HepG2 (cell line): Measurements from ENCODE around the gene LRBA.

Source experiments
- ESRRA ChIP-seq: sonication (generic); formaldehyde crosslinking; IDR thresholded peaks from 2 replicates; pipeline ENCODE4 v1.5.1; 2020; ENCODE audit warnings: mild to moderate bottlenecking, low read depth, missing genetic modification reagents
- TCF7L2 ChIP-seq: IDR thresholded peaks from 2 replicates; pipeline ENCODE4 v1.6.1; 2011; ENCODE audit warnings: mild to moderate bottlenecking, low read depth, low read length, moderate library complexity
- YY1 ChIP-seq: IDR thresholded peaks from 2 replicates; pipeline ENCODE4 v1.6.1; 2011; ENCODE audit warnings: low read length, low read depth, moderate library complexity, mild to moderate bottlenecking; ENCODE audit not compliant: insufficient read depth, insufficient replicate concordance
- ZBTB20 ChIP-seq: sonication (generic); formaldehyde crosslinking; IDR thresholded peaks from 2 replicates; pipeline ENCODE4 v1.8.1; 2023; ENCODE audit warnings: missing genetic modification reagents, low read depth, mild to moderate bottlenecking, borderline replicate concordance
- ZNF143 ChIP-seq: sonication (generic); formaldehyde crosslinking; IDR thresholded peaks from 2 replicates; pipeline ENCODE4 v1.4.0; 2020; ENCODE audit warnings: missing genetic modification reagents
- TF ChIP-seq, protein P1 (sequence below): sonication (generic); formaldehyde crosslinking; IDR thresholded peaks from 2 replicates; pipeline ENCODE4 v1.4.0; 2020; ENCODE audit warnings: missing genetic modification reagents
- TF ChIP-seq, protein P2 (sequence below): sonication (generic); formaldehyde crosslinking; IDR thresholded peaks from 2 replicates; pipeline ENCODE4 v1.5.0; 2020; ENCODE audit warnings: mild to moderate bottlenecking, missing genetic modification reagents, moderate library complexity
- TF ChIP-seq, protein P3 (sequence below): sonication (generic); formaldehyde crosslinking; IDR thresholded peaks from 2 replicates; pipeline ENCODE4 v1.4.0; 2020; ENCODE audit warnings: mild to moderate bottlenecking, missing genetic modification reagents

DNA sequence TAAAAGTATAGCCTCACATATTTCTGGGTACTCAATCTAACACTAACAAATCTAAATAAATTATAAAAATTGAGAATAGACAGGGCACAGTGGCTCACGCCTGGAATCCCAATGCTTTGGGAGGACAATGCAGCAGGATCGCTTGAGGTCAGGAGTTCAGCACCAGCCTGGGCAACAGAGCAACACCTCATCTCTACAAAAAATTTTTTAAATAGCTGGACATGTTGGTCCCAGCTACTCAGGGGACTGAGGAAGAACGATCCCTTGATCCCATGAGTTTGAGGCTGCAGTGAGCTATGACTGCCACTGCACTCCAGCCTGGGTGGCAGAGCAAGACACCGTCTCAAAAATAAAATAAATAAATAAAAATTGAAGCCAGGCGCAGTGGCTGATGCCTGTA is 192.7 kb downstream of the LRBA start:
- TF ChIP-seq ESRRA (CRISPR knock-in tag) (no peak), TCF7L2 (no peak), ZNF143 (no peak), YY1 (no peak), ZBTB20 (CRISPR knock-in tag) (no peak)
- TF ChIP-seq, protein P1, sequence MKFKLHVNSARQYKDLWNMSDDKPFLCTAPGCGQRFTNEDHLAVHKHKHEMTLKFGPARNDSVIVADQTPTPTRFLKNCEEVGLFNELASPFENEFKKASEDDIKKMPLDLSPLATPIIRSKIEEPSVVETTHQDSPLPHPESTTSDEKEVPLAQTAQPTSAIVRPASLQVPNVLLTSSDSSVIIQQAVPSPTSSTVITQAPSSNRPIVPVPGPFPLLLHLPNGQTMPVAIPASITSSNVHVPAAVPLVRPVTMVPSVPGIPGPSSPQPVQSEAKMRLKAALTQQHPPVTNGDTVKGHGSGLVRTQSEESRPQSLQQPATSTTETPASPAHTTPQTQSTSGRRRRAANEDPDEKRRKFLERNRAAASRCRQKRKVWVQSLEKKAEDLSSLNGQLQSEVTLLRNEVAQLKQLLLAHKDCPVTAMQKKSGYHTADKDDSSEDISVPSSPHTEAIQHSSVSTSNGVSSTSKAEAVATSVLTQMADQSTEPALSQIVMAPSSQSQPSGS (CRISPR knock-in tag): no peak
- TF ChIP-seq, protein P2, sequence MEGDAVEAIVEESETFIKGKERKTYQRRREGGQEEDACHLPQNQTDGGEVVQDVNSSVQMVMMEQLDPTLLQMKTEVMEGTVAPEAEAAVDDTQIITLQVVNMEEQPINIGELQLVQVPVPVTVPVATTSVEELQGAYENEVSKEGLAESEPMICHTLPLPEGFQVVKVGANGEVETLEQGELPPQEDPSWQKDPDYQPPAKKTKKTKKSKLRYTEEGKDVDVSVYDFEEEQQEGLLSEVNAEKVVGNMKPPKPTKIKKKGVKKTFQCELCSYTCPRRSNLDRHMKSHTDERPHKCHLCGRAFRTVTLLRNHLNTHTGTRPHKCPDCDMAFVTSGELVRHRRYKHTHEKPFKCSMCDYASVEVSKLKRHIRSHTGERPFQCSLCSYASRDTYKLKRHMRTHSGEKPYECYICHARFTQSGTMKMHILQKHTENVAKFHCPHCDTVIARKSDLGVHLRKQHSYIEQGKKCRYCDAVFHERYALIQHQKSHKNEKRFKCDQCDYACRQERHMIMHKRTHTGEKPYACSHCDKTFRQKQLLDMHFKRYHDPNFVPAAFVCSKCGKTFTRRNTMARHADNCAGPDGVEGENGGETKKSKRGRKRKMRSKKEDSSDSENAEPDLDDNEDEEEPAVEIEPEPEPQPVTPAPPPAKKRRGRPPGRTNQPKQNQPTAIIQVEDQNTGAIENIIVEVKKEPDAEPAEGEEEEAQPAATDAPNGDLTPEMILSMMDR (CRISPR knock-in tag): no peak
- TF ChIP-seq, protein P3, sequence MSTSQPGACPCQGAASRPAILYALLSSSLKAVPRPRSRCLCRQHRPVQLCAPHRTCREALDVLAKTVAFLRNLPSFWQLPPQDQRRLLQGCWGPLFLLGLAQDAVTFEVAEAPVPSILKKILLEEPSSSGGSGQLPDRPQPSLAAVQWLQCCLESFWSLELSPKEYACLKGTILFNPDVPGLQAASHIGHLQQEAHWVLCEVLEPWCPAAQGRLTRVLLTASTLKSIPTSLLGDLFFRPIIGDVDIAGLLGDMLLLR (CRISPR knock-in tag): no peak
